GM20000 (cell line): ENCODE data around the gene SLC39A11.
A peak's percentile ranks its signal among the peaks of the same experiment; 100 is the strongest.
"Not testable (repeated sequence)": the region's sequence is repeated elsewhere in the genome, so short reads cannot be mapped to it uniquely, and the experiment has no call there.

Experiments used
- DNase-seq: peaks from one replicate; pipeline ENCODE4 v3.0.0; 2012; ENCODE audit warnings: low spot score
- TF ChIP-seq, protein P1 (sequence below): IDR thresholded peaks from 2 replicates; pipeline ENCODE4 v1.5.1; 2012; ENCODE audit warnings: mild to moderate bottlenecking, control low read depth; ENCODE audit errors: extremely low read depth, missing control alignments

Gene SLC39A11

GRCh38 chr17:72942579-72942978 lies 149.9 kb downstream of the SLC39A11 start:
- TF ChIP-seq, protein P1, sequence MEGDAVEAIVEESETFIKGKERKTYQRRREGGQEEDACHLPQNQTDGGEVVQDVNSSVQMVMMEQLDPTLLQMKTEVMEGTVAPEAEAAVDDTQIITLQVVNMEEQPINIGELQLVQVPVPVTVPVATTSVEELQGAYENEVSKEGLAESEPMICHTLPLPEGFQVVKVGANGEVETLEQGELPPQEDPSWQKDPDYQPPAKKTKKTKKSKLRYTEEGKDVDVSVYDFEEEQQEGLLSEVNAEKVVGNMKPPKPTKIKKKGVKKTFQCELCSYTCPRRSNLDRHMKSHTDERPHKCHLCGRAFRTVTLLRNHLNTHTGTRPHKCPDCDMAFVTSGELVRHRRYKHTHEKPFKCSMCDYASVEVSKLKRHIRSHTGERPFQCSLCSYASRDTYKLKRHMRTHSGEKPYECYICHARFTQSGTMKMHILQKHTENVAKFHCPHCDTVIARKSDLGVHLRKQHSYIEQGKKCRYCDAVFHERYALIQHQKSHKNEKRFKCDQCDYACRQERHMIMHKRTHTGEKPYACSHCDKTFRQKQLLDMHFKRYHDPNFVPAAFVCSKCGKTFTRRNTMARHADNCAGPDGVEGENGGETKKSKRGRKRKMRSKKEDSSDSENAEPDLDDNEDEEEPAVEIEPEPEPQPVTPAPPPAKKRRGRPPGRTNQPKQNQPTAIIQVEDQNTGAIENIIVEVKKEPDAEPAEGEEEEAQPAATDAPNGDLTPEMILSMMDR = no peak
- no peak for DNase-seq

- TF ChIP-seq, protein P1 = no peak
Observed at GRCh38 chr17:72940496-72940895, 152.0 kb downstream of the SLC39A11 start.

GRCh38 chr17:72938482-72938881 lies 154.0 kb downstream of the SLC39A11 start:
- TF ChIP-seq, protein P1 = no peak
- DNase-seq = no peak

More at GRCh38 chr17:72940496-72940895, 152.0 kb downstream of the SLC39A11 start:
- DNase-seq = no peak

- no peak for DNase-seq
- TF ChIP-seq, protein P1 = no peak
Observed at GRCh38 chr17:72937707-72938106, 154.8 kb downstream of the SLC39A11 start.

GRCh38 chr17:72937254-72937653 lies 155.2 kb downstream of the SLC39A11 start:
- not testable (repeated sequence) for DNase-seq

DNA sequence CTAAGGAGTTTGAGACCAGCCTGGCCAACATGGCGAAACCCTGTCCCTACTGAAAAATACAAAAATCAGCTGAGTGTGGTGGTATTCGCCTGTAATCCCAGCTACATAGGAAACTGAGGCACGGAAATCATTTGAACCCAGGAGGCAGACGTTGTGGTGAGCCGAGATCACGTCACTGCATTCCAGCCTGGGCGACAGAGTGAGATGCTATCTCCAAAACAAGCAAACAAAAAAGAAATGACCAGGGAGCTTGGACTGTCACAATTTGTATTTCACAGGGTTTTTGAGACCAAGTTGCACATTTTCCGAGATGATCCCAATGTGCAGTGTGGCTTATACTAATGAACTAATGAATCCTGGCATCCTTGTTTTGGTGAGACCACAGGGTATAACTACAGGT lies 156.5 kb downstream of the SLC39A11 start:
- no peak for DNase-seq
- TF ChIP-seq, protein P1 = no peak

DNA sequence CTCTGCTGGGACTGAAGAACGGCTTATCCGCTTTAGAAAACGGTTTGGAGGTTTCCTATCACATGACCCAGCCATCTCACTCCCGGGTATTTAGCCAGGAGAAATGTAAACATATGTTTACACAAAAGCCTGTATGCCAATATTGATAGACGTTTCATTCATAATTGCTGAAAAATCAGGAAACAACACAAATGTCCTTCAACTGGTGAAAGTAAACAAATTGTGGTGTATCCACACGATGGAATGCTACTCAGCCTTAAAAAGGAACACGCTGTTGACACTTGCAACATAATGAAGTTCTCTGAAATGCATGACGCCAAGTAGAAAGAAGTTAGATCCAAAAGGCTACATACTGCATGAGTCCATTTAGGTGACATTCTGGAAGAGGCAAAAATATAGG lies 157.6 kb downstream of the SLC39A11 start:
- TF ChIP-seq, protein P1 = no peak
- DNase-seq = no peak

DNA sequence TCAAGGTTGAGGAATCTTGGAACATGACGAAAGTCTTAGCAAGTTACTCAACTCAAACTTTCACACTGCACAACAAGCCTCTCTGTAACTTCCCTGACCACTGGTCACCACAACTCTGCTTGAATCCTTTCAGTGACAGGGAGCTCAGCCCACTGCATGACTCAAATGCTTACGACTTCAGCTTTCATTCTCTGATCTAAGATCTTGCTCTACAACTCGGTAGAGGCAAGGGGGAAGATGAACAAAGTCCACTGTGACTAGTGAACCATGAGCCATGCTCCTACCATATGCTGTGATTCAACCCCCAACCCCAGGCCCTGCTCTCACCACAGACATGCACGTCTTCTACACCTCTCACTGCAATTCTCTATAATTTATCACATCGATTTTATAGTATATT lies 160.9 kb downstream of the SLC39A11 start:
- TF ChIP-seq, protein P1 = no peak
- DNase-seq = peak; percentile 34
